T-helper 1 cell treated with Interleukin-12 subunit alpha and Interleukin-12 subunit beta and Interleukin-4 antibody, amounts not matched to agents 30 μg/mL and 1 μg/mL, for 36 hours (primary cell): ENCODE results near the gene ARMH1.
A peak's percentile ranks its signal among the peaks of the same experiment; 100 is the strongest.
"Not testable (repeated sequence)": the region's sequence is repeated elsewhere in the genome, so short reads cannot be mapped to it uniquely, and the experiment has no call there.

Experiments
- H3K27ac Mint-ChIP-seq: one replicate; pipeline ENCODE4 v1.8.0; 2021; ENCODE audit warnings: mild to moderate bottlenecking, mixed read lengths
- H3K27me3 Mint-ChIP-seq: one replicate; pipeline ENCODE4 v1.8.0; 2021; ENCODE audit warnings: low read depth, mixed read lengths
- H3K36me3 Mint-ChIP-seq: one replicate; pipeline ENCODE4 v1.8.0; 2021; ENCODE audit warnings: low read depth, mixed read lengths
- H3K4me1 Mint-ChIP-seq: one replicate; pipeline ENCODE4 v1.8.0; 2021; ENCODE audit warnings: low read depth, mixed read lengths
- H3K4me3 Mint-ChIP-seq: one replicate; pipeline ENCODE4 v1.8.0; 2021; ENCODE audit warnings: mild to moderate bottlenecking, moderate library complexity, mixed read lengths
- H3K9me3 Mint-ChIP-seq: one replicate; pipeline ENCODE4 v1.8.0; 2021; ENCODE audit warnings: mixed read lengths

ARMH1 gene

GRCh38 chr1:44652445-44653106, 21.9 kb upstream of the ARMH1 start:
- Mint-ChIP-seq H3K9me3 (no peaks in the 10 kb centered on the region), H3K4me3 (no peak overlapping the region), H3K27ac (no peak overlapping the region), H3K4me1 (no peaks in the 10 kb centered on the region), H3K27me3 (no peaks in the 10 kb centered on the region), H3K36me3 (peaks cover 5% of the 10 kb centered on the region)

GRCh38 chr1:44653107-44653964, 21.2 kb upstream of the ARMH1 start:
- Mint-ChIP-seq H3K27ac (no peak overlapping the region), H3K9me3 (no peaks in the 10 kb centered on the region), H3K4me1 (no peaks in the 10 kb centered on the region), H3K27me3 (no peaks in the 10 kb centered on the region), H3K36me3 (peaks cover 5% of the 10 kb centered on the region), H3K4me3 (no peak overlapping the region)

- Mint-ChIP-seq H3K9me3 (no peaks in the 10 kb centered on the region), H3K36me3 (no peaks in the 10 kb centered on the region), H3K4me3 (no peak overlapping the region), H3K27me3 (no peaks in the 10 kb centered on the region), H3K4me1 (no peaks in the 10 kb centered on the region), H3K27ac (no peak overlapping the region)
Measured at GRCh38 chr1:44654621-44655187, 19.8 kb upstream of the ARMH1 start.

- H3K4me3 Mint-ChIP-seq: no peak overlapping the region
- no peaks in the 10 kb centered on the region for H3K27me3 Mint-ChIP-seq
- H3K4me1 Mint-ChIP-seq: no peaks in the 10 kb centered on the region
- no peaks in the 10 kb centered on the region for H3K9me3 Mint-ChIP-seq
- no peak overlapping the region for H3K27ac Mint-ChIP-seq
- no peaks in the 10 kb centered on the region for H3K36me3 Mint-ChIP-seq
Measured at GRCh38 chr1:44655609-44656008, 18.9 kb upstream of the ARMH1 start.

- Mint-ChIP-seq H3K27me3 (no peaks in the 10 kb centered on the region), H3K27ac (no peak overlapping the region), H3K4me1 (peaks cover 2% of the 10 kb centered on the region), H3K36me3 (no peaks in the 10 kb centered on the region), H3K4me3 (no peak overlapping the region), H3K9me3 (no peaks in the 10 kb centered on the region)
Measured at GRCh38 chr1:44659566-44659965, 14.9 kb upstream of the ARMH1 start.

GRCh38 chr1:44660176-44660575, 14.3 kb upstream of the ARMH1 start:
- Mint-ChIP-seq H3K4me1 (peaks cover 8% of the 10 kb centered on the region), H3K36me3 (no peaks in the 10 kb centered on the region), H3K9me3 (no peaks in the 10 kb centered on the region), H3K27ac (no peak overlapping the region), H3K4me3 (no peak overlapping the region), H3K27me3 (no peaks in the 10 kb centered on the region)

GRCh38 chr1:44661781-44662682, 12.5 kb upstream of the ARMH1 start:
- H3K9me3 Mint-ChIP-seq: no peaks in the 10 kb centered on the region

GRCh38 chr1:44662683-44663030, 11.9 kb upstream of the ARMH1 start:
- peaks cover 8% of the 10 kb centered on the region for H3K4me1 Mint-ChIP-seq

More at GRCh38 chr1:44661781-44662682, 12.5 kb upstream of the ARMH1 start:
- Mint-ChIP-seq H3K4me3 (no peak overlapping the region), H3K4me1 (peaks cover 8% of the 10 kb centered on the region), H3K27me3 (no peaks in the 10 kb centered on the region), H3K27ac (no peak overlapping the region), H3K36me3 (no peaks in the 10 kb centered on the region)

GRCh38 chr1:44663417-44663816, 11.1 kb upstream of the ARMH1 start:
- no peak overlapping the region for H3K4me3 Mint-ChIP-seq
- no peaks in the 10 kb centered on the region for H3K9me3 Mint-ChIP-seq
- H3K27ac Mint-ChIP-seq: no peak overlapping the region
- H3K4me1 Mint-ChIP-seq: peaks cover 8% of the 10 kb centered on the region
- H3K27me3 Mint-ChIP-seq: no peaks in the 10 kb centered on the region
- no peaks in the 10 kb centered on the region for H3K36me3 Mint-ChIP-seq

More at GRCh38 chr1:44662683-44663030, 11.9 kb upstream of the ARMH1 start:
- Mint-ChIP-seq H3K36me3 (no peaks in the 10 kb centered on the region), H3K4me3 (no peak overlapping the region), H3K27me3 (no peaks in the 10 kb centered on the region), H3K9me3 (no peaks in the 10 kb centered on the region), H3K27ac (no peak overlapping the region)

- Mint-ChIP-seq H3K4me3 (no peak overlapping the region), H3K36me3 (no peaks in the 10 kb centered on the region), H3K27ac (peak overlapping the region; percentile 8), H3K9me3 (no peaks in the 10 kb centered on the region), H3K27me3 (no peaks in the 10 kb centered on the region), H3K4me1 (peaks cover 8% of the 10 kb centered on the region)
Measured at GRCh38 chr1:44664730-44665370, 9.7 kb upstream of the ARMH1 start.

- H3K36me3 Mint-ChIP-seq, H3K9me3 Mint-ChIP-seq, H3K4me1 Mint-ChIP-seq, H3K27me3 Mint-ChIP-seq, H3K27ac Mint-ChIP-seq, H3K4me3 Mint-ChIP-seq: not testable (repeated sequence)
Measured at GRCh38 chr1:44666719-44667118, 7.8 kb upstream of the ARMH1 start.

GRCh38 chr1:44670751-44671640, 3.5 kb upstream of the ARMH1 start:
- Mint-ChIP-seq H3K4me3 (no peak overlapping the region), H3K36me3 (no peaks in the 10 kb centered on the region), H3K4me1 (peaks cover 25% of the 10 kb centered on the region), H3K27ac (no peak overlapping the region), H3K9me3 (no peaks in the 10 kb centered on the region), H3K27me3 (no peaks in the 10 kb centered on the region)

- peak overlapping the region; percentile 64 for H3K27ac Mint-ChIP-seq
- H3K4me3 Mint-ChIP-seq: peak overlapping the region; percentile 49
- H3K9me3 Mint-ChIP-seq: no peaks in the 10 kb centered on the region
- H3K4me1 Mint-ChIP-seq: peaks cover 25% of the 10 kb centered on the region
- H3K36me3 Mint-ChIP-seq: no peaks in the 10 kb centered on the region
- H3K27me3 Mint-ChIP-seq: no peaks in the 10 kb centered on the region
Measured at GRCh38 chr1:44672254-44672955, 2.1 kb upstream of the ARMH1 start.
